ENCODE data around the gene DLAT.

Gene DLAT

GRCh38 chr11:112016088-112016764 lies 9.0 kb upstream of the DLAT start:
- no peak overlapping the region for H3K4me3 ChIP-seq (ENCODE audit: low read depth, low read length)
- DNase-seq (ENCODE audit: low read depth, low spot score): no peak
- CTCF ChIA-PET: interaction anchor here (1.0 to 1.4 kb wide), 2 partner anchors 19 to 21 kb away, joined by 3 to 6 read pairs; no protein-coding TSS in a partner anchor
- POLR2A ChIA-PET: no interaction called here
- TF ChIP-seq CTCF (IDR thresholded peaks at IDR 0.05; ENCODE audit: insufficient read depth, low read length, missing control alignments): no peak

- ChIA-PET POLR2A (no interaction called here), CTCF (interaction anchor here (1.0 to 1.4 kb wide), 2 partner anchors 20 to 22 kb away, joined by 3 to 6 read pairs; no protein-coding TSS in a partner anchor)
- DNase-seq (ENCODE audit: low read depth, low spot score): no peak
- no peak for TF ChIP-seq CTCF (IDR thresholded peaks at IDR 0.05; ENCODE audit: insufficient read depth, low read length, missing control alignments)
- H3K4me3 ChIP-seq (ENCODE audit: low read depth, low read length): no peak overlapping the region
These were observed 8.3 kb upstream of the DLAT start for GRCh38 chr11:112016765-112017376.

- CTCF ChIA-PET: interaction anchor here (1.4 kb wide), 1 partner anchor 20 kb away, joined by 6 read pairs; no protein-coding TSS in a partner anchor
- TF ChIP-seq CTCF (IDR thresholded peaks at IDR 0.05; ENCODE audit: insufficient read depth, low read length, missing control alignments): no peak
- POLR2A ChIA-PET: no interaction called here
- H3K4me3 ChIP-seq (ENCODE audit: low read depth, low read length): no peak overlapping the region
- DNase-seq (ENCODE audit: low read depth, low spot score): no peak
These were observed 7.7 kb upstream of the DLAT start for GRCh38 chr11:112017538-112017937.

- CTCF ChIA-PET: no interaction called here
- TF ChIP-seq CTCF (IDR thresholded peaks at IDR 0.05; ENCODE audit: insufficient read depth, low read length, missing control alignments): no peak
- no peak overlapping the region for H3K4me3 ChIP-seq (ENCODE audit: low read depth, low read length)
- POLR2A ChIA-PET: no interaction called here
- DNase-seq (ENCODE audit: low read depth, low spot score): no peak
These were observed 6.1 kb upstream of the DLAT start for GRCh38 chr11:112019066-112019465.

- no peak overlapping the region for H3K4me3 ChIP-seq (ENCODE audit: low read depth, low read length)
- POLR2A ChIA-PET: no interaction called here
- TF ChIP-seq CTCF (IDR thresholded peaks at IDR 0.05; ENCODE audit: insufficient read depth, low read length, missing control alignments): no peak
- CTCF ChIA-PET: no interaction called here
- DNase-seq (ENCODE audit: low read depth, low spot score): no peak
These were observed 2.1 kb upstream of the DLAT start for GRCh38 chr11:112023104-112023503.

GRCh38 chr11:112024178-112024772 lies 933 bp upstream of the DLAT start:
- no peak for TF ChIP-seq CTCF (IDR thresholded peaks at IDR 0.05; ENCODE audit: insufficient read depth, low read length, missing control alignments)
- CTCF ChIA-PET: interaction anchor here (0.6 to 1.3 kb wide), 4 partner anchors 27 to 152 kb away, joined by 3 to 4 read pairs (median 3); partner anchors contain the start of gene ALG9
- DNase-seq (ENCODE audit: low read depth, low spot score): no peak
- H3K4me3 ChIP-seq (ENCODE audit: low read depth, low read length): peak overlapping the region; percentile 92
- POLR2A ChIA-PET: no interaction called here

Data from AG04449 (cell line).